22Rv1 (cell line): ENCODE data around the gene TUBB2B.

Experiments used
- ZFX ChIP-seq: fragments of 450-650 bp; IDR thresholded peaks from 2 replicates; pipeline ENCODE4 v1.6.1; 2017; ENCODE audit warnings: antibody characterized with exemption, borderline replicate concordance
- TF ChIP-seq, protein P1 (sequence below): fragments of 450-650 bp; IDR thresholded peaks from 2 replicates; pipeline ENCODE4 v1.5.1; 2017; ENCODE audit warnings: mild to moderate bottlenecking

DNA sequence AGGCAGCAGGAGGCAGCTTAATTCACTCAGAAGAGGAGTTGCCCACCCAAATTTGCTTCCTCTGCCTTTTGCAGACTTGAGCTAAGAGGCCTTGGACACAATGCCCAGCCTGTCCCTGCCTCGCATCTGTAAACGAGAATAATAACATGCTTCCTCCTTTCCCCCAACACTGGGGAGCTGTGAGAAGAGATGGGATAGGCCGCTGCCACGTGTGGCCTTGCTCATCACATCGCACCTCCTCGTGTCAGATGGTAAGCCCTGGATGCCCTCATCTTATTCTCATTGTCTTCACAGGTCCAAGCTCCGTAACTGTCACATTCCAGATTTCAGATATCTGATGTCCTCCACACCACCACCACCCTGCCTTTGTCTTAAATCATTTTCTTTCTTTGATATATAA, 13.1 kb upstream of the TUBB2B start:
- TF ChIP-seq, protein P1, sequence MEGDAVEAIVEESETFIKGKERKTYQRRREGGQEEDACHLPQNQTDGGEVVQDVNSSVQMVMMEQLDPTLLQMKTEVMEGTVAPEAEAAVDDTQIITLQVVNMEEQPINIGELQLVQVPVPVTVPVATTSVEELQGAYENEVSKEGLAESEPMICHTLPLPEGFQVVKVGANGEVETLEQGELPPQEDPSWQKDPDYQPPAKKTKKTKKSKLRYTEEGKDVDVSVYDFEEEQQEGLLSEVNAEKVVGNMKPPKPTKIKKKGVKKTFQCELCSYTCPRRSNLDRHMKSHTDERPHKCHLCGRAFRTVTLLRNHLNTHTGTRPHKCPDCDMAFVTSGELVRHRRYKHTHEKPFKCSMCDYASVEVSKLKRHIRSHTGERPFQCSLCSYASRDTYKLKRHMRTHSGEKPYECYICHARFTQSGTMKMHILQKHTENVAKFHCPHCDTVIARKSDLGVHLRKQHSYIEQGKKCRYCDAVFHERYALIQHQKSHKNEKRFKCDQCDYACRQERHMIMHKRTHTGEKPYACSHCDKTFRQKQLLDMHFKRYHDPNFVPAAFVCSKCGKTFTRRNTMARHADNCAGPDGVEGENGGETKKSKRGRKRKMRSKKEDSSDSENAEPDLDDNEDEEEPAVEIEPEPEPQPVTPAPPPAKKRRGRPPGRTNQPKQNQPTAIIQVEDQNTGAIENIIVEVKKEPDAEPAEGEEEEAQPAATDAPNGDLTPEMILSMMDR = no peak
- no peak for TF ChIP-seq ZFX
